ENCODE results near the gene RNF144A.

GRCh38 chr2:7025082-7025481 lies 107.9 kb downstream of the RNF144A start:
- TF ChIP-seq CBFB (CRISPR knock-in tag; IDR thresholded peaks at IDR 0.05; ENCODE audit: low read depth) (no peak), NR2C2 (CRISPR knock-in tag; IDR thresholded peaks at IDR 0.05) (no peak), PRRX2 (CRISPR knock-in tag; IDR thresholded peaks at IDR 0.05) (no peak), KAT7 (CRISPR knock-in tag; IDR thresholded peaks at IDR 0.05; ENCODE audit: borderline replicate concordance) (no peak), CTCF (IDR thresholded peaks at IDR 0.05) (no peak), GABPB1 (CRISPR knock-in tag; IDR thresholded peaks at IDR 0.05) (no peak), TEAD1 (CRISPR knock-in tag; IDR thresholded peaks at IDR 0.05) (no peak), E2F1 (CRISPR knock-in tag; IDR thresholded peaks at IDR 0.05) (no peak), FOXK1 (CRISPR knock-in tag; IDR thresholded peaks at IDR 0.05) (no peak), SMAD3 (CRISPR knock-in tag; IDR thresholded peaks at IDR 0.05; ENCODE audit: borderline replicate concordance) (no peak)
